GM19452 (cell line): ENCODE results near the gene PALM2AKAP2.
"Not testable (repeated sequence)": the region's sequence is repeated elsewhere in the genome, so short reads cannot be mapped to it uniquely, and the experiment has no call there.

Experiments
- ATAC-seq: cut with Tn5 transposase; IDR thresholded peaks from one replicate; pipeline ENCODE4 v1.9.1; 2021; ENCODE audit not compliant: unreplicated experiment

PALM2AKAP2 gene

DNA sequence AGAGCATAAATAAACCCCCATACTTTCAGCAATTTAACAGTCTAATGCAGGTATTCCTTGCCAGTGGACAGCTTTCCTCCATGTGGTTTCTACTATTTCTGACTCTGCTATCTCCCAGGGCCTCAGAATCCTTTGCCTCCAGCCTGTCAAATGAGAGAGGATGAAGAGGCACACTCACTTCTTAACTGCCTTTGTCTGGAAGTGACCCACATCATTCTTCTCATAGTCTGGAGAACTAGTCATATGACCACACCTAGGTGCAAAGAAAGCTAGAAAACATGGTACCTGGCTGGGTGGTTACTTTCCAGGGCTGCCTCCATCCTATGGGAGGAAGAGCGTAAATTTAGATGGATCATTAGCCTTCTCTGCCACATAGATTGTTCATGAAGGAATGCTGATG is 22.5 kb downstream of the PALM2AKAP2 start:
- ATAC-seq, result no peak

DNA sequence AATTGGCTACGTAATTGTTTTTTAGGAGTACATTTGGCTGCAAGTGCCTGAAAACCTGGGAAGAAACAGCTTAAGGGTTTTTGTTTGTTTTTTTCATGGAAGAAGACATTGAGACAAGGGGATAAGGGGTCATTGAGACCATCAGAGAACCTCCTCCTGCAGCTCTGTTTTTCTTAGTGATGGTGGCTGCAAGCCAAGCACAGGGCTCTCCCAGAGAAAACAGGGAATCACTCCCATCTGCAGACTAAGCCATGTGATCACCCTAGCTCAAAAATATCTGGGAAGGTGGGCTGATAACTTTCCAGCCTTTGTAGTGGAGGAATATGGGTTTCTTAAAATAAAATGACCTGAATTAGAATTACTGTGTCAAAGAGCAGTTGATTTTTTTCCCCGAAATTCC is 25.1 kb downstream of the PALM2AKAP2 start:
- ATAC-seq, result no peak

DNA sequence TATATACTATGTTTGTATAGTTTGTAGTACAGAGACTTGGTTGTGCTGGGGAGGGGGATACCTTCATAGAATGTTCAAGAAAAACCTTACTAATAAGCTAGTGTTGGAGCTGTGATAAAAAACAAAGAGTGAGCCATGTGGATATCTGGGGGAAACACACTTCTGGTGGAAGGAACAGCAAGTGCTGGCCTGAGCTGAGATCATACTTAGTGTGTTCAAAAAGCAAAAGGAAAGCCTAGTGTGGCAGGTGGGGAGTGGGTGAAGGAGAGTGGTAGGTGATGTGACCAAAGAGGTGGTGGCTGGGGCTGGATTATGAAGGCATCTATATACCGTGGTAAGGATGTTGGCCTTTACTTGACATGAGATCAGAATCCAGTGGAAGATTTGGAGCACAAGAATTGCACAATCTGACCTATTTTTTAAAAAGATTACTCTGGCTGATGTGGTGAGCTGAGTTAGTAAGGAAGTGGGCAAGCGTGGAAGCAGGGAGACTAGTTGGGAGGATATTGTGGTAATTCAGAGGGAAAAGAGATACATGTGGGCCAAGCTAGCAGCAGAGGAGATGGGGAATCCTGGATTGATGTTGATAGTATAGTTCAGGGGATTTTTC is 26.6 kb downstream of the PALM2AKAP2 start:
- ATAC-seq, result no peak

DNA sequence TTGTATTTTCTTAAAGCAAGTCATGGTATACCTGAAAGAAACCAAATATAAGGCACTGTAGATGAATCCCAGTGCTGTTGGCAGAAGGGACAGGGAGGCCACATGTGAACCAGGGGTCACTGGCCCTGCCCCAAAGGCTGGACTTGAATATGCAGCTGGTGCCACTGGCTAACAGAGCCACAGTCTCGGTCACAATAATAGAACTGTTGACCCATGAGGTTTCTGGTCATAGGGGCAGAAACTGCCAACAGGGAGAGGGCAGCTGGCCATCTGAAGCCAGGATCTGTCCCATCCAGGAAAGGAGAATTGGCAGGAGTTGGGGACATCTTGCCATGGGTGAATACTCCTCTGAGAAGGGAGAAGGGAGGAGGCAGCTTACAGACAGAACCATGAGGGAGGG is 31.9 kb downstream of the PALM2AKAP2 start:
- ATAC-seq, result no peak

DNA sequence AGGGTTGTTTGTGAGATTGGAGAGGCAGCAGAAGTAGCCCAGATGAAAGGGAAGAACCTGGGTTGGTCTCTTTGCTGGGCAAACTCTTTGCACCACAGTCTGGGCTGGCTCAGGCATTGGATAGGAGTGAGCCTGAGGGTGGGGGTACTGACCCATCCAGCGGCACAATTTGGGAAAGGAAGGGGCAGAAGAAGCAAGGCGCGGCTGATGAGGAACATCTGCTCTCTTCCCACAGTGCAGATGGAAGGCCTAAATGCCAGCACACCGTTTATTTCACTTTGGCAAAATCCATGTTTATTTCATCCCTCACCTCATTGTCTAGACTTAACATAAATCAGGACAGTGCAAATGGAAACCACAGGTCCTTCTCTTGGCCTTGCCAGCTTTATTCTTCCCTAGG is 32.3 kb downstream of the PALM2AKAP2 start:
- no peak for ATAC-seq

DNA sequence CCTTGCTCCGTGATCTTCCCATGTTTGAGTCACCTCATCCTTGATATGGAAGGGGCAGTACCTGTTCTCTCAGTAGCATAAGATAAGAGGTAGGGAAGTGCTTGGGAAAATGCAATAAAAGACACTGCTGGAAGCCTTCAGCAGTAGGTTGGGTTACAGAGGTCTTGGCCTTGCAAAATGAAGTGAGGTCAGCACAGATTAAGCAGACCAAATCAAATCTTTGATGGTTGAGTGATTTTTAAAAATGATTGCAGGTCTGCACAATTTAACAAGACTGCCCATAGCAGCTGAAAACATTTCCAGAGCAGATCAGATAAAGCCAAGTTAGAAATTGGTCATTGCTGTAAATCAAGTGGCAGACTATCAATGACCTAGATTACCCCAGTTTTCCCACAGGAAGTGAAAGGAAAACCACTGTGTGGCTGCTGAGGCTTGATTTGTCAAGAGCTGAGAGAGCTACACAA is 32.9 kb downstream of the PALM2AKAP2 start:
- ATAC-seq, result no peak

DNA sequence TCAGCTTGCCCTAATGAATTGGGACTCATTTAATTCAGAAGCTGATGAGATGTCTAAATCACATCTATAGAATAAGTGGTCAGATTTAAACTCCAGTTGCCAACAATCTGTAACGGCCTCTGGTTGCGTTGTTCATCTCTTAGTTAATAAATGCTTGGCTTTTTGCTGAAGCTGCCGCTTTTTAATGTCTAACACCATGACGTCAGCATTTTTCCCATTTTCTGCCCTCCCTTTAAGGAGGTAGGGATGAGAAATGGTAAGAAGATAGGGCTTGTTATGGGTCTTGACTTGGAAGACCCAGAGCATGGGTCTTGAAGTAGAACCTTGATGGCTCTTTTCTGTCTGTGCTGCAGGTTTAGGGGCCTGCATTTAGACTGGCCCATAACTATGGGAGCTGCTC is 33.3 kb downstream of the PALM2AKAP2 start:
- no peak for ATAC-seq

DNA sequence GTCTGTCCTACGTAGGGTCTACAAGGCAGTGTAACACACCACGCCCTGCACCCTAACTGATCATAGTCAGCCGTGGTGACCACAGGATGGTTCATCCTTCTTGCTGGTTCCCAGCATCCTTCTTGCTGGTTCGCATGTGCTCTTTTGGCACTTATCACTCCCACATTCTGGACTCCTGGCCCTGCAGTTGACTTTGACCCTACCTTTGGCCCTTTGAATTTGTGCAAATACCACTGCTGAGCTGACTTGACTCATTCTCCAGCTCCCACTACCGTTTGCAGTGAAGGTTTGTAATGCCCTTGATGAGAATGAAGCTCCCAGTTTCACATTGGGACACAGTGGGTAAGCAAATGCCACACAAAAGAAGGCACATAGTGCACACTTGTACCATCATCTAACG is 33.8 kb downstream of the PALM2AKAP2 start:
- no peak for ATAC-seq

DNA sequence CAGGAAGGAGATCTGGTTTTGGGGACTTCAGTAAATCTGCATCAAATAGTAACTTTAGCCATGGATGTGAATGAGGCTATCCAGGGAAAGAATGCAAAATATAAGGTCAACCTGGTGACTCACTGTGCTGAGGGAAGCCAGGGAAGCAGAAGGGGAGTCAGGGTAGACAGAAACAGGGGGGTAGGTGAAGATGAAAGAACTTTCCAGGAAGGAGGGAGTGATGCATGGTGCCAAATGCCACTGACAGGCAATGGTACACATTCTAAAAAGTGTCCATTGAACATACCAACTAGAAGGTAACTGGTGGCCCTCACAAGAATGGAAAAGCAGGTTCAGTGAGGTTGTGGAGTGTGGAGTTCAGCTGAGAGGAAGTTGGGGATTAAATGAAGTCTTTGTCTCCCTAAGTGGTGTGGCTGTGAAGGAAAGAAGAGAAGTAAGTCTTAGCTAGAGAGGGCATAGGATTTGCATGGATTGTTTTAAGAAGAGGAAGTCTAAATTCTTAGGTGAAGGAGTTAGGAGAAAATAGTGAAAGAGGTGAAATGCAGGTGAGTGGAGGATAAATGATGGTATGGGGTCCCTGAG is 35.5 kb downstream of the PALM2AKAP2 start:
- ATAC-seq, result no peak

DNA sequence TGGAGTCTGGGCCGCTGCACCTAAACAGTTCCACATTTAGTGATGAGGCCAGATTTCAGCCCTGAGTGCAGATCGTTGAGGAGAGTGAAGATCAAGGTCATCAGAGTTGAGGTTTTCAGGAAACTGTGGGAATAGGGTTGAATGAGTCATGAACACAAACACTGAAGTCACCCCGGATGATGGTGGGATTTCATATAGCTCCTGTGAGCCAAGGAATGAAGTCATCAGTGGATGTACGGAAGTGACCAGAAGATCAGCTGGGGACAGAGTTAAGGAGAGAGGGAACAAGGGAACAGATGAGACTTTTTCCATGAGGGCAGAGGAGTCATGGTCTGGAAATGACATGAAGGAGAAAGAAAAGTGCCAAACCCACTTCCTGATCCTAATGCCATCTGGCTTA is 36.5 kb downstream of the PALM2AKAP2 start:
- ATAC-seq, result no peak

DNA sequence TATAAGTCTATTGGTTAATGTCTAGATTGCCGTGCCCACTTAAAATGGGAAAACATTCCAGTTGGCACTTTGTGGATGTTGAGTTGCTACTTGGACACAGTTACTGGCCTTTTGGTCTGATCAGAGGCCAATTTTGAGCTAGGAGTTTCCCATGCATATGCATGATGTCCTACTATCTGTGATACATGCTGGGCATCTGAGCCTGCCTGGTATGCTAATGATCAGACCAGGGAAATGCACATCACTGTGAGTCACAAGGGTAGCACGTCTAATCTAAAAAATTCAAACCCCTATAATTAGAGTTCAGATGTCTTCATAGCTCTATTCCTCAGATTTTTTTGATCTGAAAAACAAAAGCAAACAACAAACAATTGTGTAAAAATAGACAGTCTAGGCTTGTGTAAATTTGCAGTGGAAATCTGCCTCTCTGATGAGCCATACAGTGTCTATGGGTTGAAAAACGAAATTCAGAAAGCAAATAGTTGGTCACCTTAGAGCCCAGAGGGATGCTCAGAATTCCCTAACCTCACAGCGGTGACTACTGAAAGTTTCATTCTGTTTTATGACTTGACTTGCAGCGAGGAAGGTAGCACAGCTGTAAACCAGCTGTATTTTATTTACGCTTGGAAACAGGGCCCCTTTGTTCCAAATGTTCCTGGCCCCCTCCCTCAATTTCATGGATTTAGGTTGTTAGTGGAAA is 37.3 kb downstream of the PALM2AKAP2 start:
- no peak for ATAC-seq

DNA sequence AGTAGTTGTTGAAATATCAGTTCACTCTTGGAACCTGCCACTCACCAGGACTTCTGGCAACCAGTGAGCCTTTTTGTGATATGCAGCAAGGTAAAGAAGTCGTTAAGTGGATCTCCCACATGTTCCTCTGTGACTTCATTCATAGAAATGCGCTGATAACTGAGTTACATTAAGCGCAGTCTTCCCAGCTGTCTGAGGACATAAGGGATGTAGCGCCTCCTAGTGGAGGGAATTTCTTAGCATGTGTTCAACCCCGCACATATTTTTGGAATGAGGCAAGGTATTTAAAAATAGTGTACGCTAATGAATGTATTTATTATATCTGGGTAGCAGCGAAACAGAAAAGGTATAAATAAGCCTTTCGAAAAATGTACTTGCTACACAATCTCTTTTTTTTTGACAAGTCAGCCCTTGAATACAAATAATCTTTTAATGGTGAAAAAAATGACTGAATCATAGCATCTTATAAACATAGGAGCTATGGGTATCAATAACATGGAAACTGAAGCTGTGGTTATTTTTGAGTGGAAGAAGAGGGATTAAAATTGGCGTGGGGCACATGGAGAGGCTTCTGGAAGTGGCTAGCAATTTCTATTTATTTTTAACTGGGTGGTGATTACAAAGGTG is 38.0 kb downstream of the PALM2AKAP2 start:
- peak; percentile 63 for ATAC-seq

DNA sequence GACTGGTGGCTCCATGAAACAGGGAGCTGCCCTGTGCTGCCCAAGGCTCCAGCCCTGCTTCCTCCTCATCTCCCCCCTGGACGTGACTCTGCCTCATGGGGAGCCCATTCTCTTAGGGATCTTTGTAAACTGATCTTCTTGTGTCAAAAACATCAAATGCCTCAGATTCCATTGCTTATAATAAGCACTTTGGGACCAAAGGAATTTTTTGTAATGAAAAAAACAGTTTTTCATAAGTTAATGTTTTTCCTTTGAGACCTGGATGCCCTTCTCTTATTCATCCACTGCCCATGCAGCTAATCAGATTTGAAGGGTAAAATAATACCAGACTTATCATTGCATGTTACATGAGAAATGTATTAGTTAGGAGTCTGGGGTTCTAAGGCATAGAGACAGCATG is 41.7 kb downstream of the PALM2AKAP2 start:
- no peak for ATAC-seq

DNA sequence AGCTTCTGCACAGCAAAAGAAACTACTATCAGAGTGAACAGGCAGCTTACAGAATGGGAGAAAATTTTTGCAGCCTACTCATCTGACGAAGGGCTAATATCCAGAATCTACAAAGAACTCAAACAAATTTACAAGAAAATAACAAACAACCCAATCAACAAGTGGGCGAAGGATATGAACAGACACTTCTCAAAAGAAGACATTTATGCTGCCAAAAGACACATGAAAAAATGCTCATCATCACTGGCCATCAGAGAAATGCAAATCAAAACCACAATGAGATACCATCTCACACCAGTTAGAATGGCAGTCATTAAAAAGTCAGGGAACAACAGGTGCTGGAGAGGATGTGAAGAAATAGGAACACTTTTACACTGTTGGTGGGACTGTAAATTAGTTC is 45.4 kb downstream of the PALM2AKAP2 start:
- not testable (repeated sequence) for ATAC-seq

DNA sequence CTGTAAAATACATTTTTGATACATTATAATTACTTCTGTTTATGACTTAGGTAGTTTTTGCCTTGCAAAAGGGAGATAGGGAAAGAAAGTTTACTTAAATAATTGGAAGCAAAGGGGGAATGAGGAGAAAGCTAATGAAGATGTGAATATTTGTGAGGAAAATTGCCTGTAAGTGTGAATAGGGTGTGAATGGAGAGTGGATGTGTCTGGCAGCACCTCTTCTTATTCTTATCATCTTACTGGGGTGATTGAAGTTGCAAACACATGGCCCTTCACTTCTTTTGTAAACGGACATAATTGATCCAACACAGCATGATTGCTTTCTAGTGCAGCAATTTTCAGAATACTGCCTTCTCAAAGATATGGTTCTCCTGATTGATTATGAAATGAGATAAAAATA is 46.6 kb downstream of the PALM2AKAP2 start:
- ATAC-seq, result no peak

DNA sequence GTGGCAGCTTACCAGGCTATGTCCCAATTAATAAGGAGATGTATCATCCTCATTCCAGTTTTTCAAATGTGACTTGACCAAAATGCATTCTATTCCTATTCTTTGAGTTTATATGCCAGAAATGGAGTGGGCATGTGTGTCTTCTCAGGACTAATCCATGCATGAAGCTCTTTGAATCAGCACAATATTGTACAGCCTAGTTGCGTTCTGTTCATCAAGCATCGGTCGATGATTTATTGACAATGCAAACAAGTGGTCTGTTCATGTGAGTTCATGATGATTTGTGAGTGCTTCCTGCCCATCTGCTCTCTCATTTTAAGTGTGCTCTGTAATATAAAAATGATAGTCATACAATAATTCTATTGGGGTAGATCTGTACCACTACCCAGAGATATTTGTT is 48.3 kb downstream of the PALM2AKAP2 start:
- no peak for ATAC-seq
